K562 (cell line): Measurements from ENCODE around the gene CLEC2L. TPM values are rescaled to one million over a fixed set of nuclear protein-coding genes. Genes with fewer than 3 reads are reported as not detected.
A peak's percentile ranks its signal among the peaks of the same experiment; 100 is the strongest.

Experiments used
- ATAC-seq: fragments of 200-7000 bp; cut with Tn5 transposase; 3 replicates; pipeline ENCODE4 v1.9.1; 2020; ENCODE audit warnings: moderate library complexity
- BruUV-seq: library from RNA; stranded (reverse); fragments of 400-500 nt; replicated peaks from 2 replicates; lab custom pipeline; 2021; lab: Mats Ljungman, UMichigan
- CTCF ChIA-PET: fragments of 300-600 bp; formaldehyde crosslinking; extraction: SDS; loops from one replicate; lab custom pipeline; 2021; ENCODE audit warnings: low intra/inter-chr PET ratio; lab: Yijun Ruan, JAX
- POLR2A ChIA-PET: fragments of 300-600, 350-650 bp; sonication (Branson Sonifier 250); formaldehyde crosslinking; extraction: SDS; loops from one replicate; lab custom pipeline; 2021; ENCODE audit warnings: antibody characterized with exemption, inconsistent platforms; lab: Yijun Ruan, JAX
- DNase-seq, 4 experiments: peaks; one replicate each; pipeline versions ENCODE4 v3.0.0 to v3.0.0-alpha.2; 2011 to 2018; ENCODE audit warnings: low spot score in 3 of 4, mixed read lengths in 3 of 4; ENCODE audit errors: extremely low read depth in 1 of 4
- FAIRE-seq: peaks from 2 replicates; lab custom pipeline; 2011; peaks lifted over from hg19 to GRCh38; lab: Jason Lieb, UNC
- H2AFZ ChIP-seq: 2 replicates; pipeline ENCODE4 v1.6.0; 2011; ENCODE audit warnings: low read depth, low read length, control low read depth, inconsistent platforms
- H3K27ac ChIP-seq: fragments of 200-600 bp; 3 replicates; pipeline ENCODE4 v1.8.0; 2011; ENCODE audit warnings: low read depth, mild to moderate bottlenecking, control low read depth, inconsistent platforms, low read length, moderate library complexity, mixed read lengths; ENCODE audit errors: extremely low read depth
- H3K27me3 ChIP-seq, 2 experiments: fragments of 300-600 bp in 1 of 2; 2 replicates in 1 of 2; 3 replicates in 1 of 2; pipeline versions ENCODE4 v1.6.0 to v1.8.0; 2011; ENCODE audit warnings: inconsistent platforms in 2 of 2, low read length in 2 of 2, mild to moderate bottlenecking in 1 of 2, mixed read lengths in 1 of 2, moderate library complexity in 1 of 2; ENCODE audit not compliant: control insufficient read depth in 2 of 2, insufficient read depth in 2 of 2
- H3K36me3 ChIP-seq: fragments of 300-600 bp; 3 replicates; pipeline ENCODE4 v1.8.0; 2011; ENCODE audit warnings: mild to moderate bottlenecking, low read length, inconsistent platforms; ENCODE audit not compliant: control insufficient read depth, insufficient read depth
- H3K4me1 ChIP-seq, 2 experiments: fragments of 200-600 bp in 1 of 2; replicated peaks in 1 of 2; 2 replicates in 1 of 2; 3 replicates in 1 of 2; pipeline versions ENCODE4 v1.5.1 to v1.8.0; 2011; ENCODE audit warnings: inconsistent platforms in 2 of 2, low read length in 2 of 2, mild to moderate bottlenecking in 1 of 2, mixed read lengths in 1 of 2, moderate library complexity in 1 of 2; ENCODE audit not compliant: control insufficient read depth in 2 of 2, insufficient read depth in 2 of 2
- H3K4me2 ChIP-seq: 2 replicates; pipeline ENCODE4 v1.6.1; 2011; ENCODE audit warnings: low read length, control low read depth, inconsistent platforms, mixed read lengths; ENCODE audit not compliant: insufficient read depth
- H3K4me3 ChIP-seq: fragments of 200-600 bp; sonication (generic), shearing (Covaris generic); 2 replicates; pipeline ENCODE4 v1.5.1; 2016; ENCODE audit warnings: control low read depth, inconsistent platforms
- H3K79me2 ChIP-seq: fragments of 200-600 bp; 3 replicates; pipeline ENCODE4 v1.8.0; 2011; ENCODE audit warnings: low read length, inconsistent platforms; ENCODE audit not compliant: control insufficient read depth, insufficient read depth
- H3K9ac ChIP-seq, 2 experiments: 2 replicates each; pipeline versions ENCODE4 v1.6.0 to v1.6.1; 2011; ENCODE audit warnings: low read depth in 2 of 2, low read length in 2 of 2, control low read depth in 1 of 2, inconsistent platforms in 1 of 2, mild to moderate bottlenecking in 1 of 2, mixed read lengths in 1 of 2; ENCODE audit not compliant: insufficient read depth in 1 of 2
- H3K9me1 ChIP-seq: one replicate; pipeline ENCODE4 v1.6.0; 2011; ENCODE audit warnings: inconsistent platforms, mild to moderate bottlenecking, low read length, moderate library complexity; ENCODE audit not compliant: control insufficient read depth, insufficient read depth
- H3K9me3 ChIP-seq: replicated peaks from 2 replicates; pipeline ENCODE4 v1.5.1; 2011; ENCODE audit warnings: low read depth, low read length, inconsistent platforms; ENCODE audit not compliant: control insufficient read depth, insufficient read depth
- H4K20me1 ChIP-seq: replicated peaks from 2 replicates; pipeline ENCODE4 v1.6.1; 2011; ENCODE audit warnings: low read length, inconsistent platforms, mixed read lengths; ENCODE audit not compliant: control insufficient read depth, insufficient read depth
- BCOR ChIP-seq: fragments of 450-650 bp; IDR thresholded peaks from 2 replicates; pipeline ENCODE4 v1.6.1; 2016
- KDM4B ChIP-seq, 2 experiments: fragments of 450-650 bp in 1 of 2; sonication (generic) in 1 of 2; IDR thresholded peaks; 2 replicates each; pipeline ENCODE4 v1.6.1; 2016 to 2017; ENCODE audit warnings: borderline replicate concordance in 2 of 2, antibody characterized with exemption in 1 of 2, low read depth in 1 of 2, mild to moderate bottlenecking in 1 of 2
- MIER1 ChIP-seq: fragments of 450-650 bp; IDR thresholded peaks from 2 replicates; pipeline ENCODE4 v1.6.1; 2016; ENCODE audit warnings: antibody characterized with exemption, mild to moderate bottlenecking, low read depth
- PTBP1 ChIP-seq: fragments of 200-400 bp; formaldehyde crosslinking; IDR thresholded peaks from 2 replicates; pipeline ENCODE4 v1.6.1; 2017; ENCODE audit warnings: low read depth, low read length
- PYGO2 ChIP-seq: fragments of 450-650 bp; IDR thresholded peaks from 2 replicates; pipeline ENCODE4 v1.6.1; 2016; ENCODE audit warnings: mild to moderate bottlenecking, missing genetic modification characterization, moderate library complexity, missing compliant biosample characterization
- RBM25 ChIP-seq: fragments of 200-400 bp; formaldehyde crosslinking; IDR thresholded peaks from 2 replicates; pipeline ENCODE4 v1.6.1; 2018; ENCODE audit warnings: low read length, low read depth, moderate library complexity; ENCODE audit not compliant: severe bottlenecking
- RCOR1 ChIP-seq, 2 experiments: IDR thresholded peaks; 2 replicates each; pipeline ENCODE4 v1.6.1; 2012; ENCODE audit warnings: low read depth in 2 of 2, low read length in 2 of 2, borderline replicate concordance in 1 of 2, improper control_type of control experiment in 1 of 2
- SMARCA5 ChIP-seq: fragments of 450-650 bp; IDR thresholded peaks from 2 replicates; pipeline ENCODE4 v1.6.1; 2016
- TFAM ChIP-seq: fragments of 250-450 bp; sonication (Bioruptor Pico); conservative IDR thresholded peaks from 2 replicates; pipeline ENCODE4 v1.5.0; 2021; ENCODE audit warnings: mild to moderate bottlenecking, moderate library complexity
- ZNF57 ChIP-seq: fragments of 450-650 bp; formaldehyde crosslinking; IDR thresholded peaks from 2 replicates; pipeline ENCODE4 v1.4.0; 2020; ENCODE audit warnings: mild to moderate bottlenecking, moderate library complexity
- ZNF584 ChIP-seq: fragments of 200-800 bp; sonication (Bioruptor generic); IDR thresholded peaks from 2 replicates; pipeline ENCODE4 v1.6.1; 2016; ENCODE audit warnings: low read depth, mild to moderate bottlenecking, missing genetic modification characterization, missing compliant biosample characterization
- WGBS: fragments of 100-300 bp; shearing (Covaris generic); methylation state at CpG from one replicate; pipeline ENCODE4 v1.1.6; 2016; ENCODE audit warnings: low coverage, mixed read lengths; ENCODE audit not compliant: insufficient coverage; ENCODE audit errors: missing lambda C conversion rate; 5-methylcytosine and 5-hydroxymethylcytosine counted together
- in situ Hi-C: fragments of 300-500 bp; cut with MboI; formaldehyde crosslinking; loops from 4 replicates; pipeline ENCODE4 v1.15.0; 2018; ENCODE audit warnings: inconsistent platforms, mixed read lengths
- intact Hi-C: fragments of 100-400 bp; cut with micrococcal nuclease; formaldehyde crosslinking; loops from 2 replicates; pipeline ENCODE4 v1.14.2; 2022
- polyA plus RNA-seq, 8 experiments: library from polyadenylated mRNA; depleted of rRNA in 4 of 8; stranded (reverse) in 5 of 8; unstranded in 3 of 8; fragments of >200 nt; fragmentation: Nextera tagmentation in 2 of 8; fragmentation: Illumina TruSeq in 1 of 8; extraction: Ambion mirVana in 2 of 8; extraction: Trizol in 1 of 8; gene quantifications; 2 replicates each; pipeline versions ENCODE4 v1.2.1 to v1.2.3, GENCODE V29; 2011 to 2014; ENCODE audit warnings: inconsistent platforms in 1 of 8, missing spikeins in 1 of 8
- total RNA-seq, 7 experiments: library from RNA; depleted of rRNA in 6 of 7; stranded (reverse); fragments of >200 nt in 6 of 7; fragmentation: Illumina TruSeq in 2 of 7; extraction: Trizol in 2 of 7; gene quantifications; 2 replicates each; pipeline versions ENCODE4 v1.2.1 to v1.2.3, GENCODE V29; 2011 to 2021; ENCODE audit warnings: low replicate concordance in 1 of 7
- TF ChIP-seq, protein P1 (sequence below): fragments of 450-650 bp; IDR thresholded peaks from 2 replicates; pipeline ENCODE4 v1.6.1; 2017; ENCODE audit warnings: mild to moderate bottlenecking, moderate library complexity
- TF ChIP-seq, protein P2 (sequence below): fragments of 450-650 bp; formaldehyde crosslinking; IDR thresholded peaks from 2 replicates; pipeline ENCODE4 v1.4.0; 2022; ENCODE audit warnings: missing genetic modification characterization

CLEC2L gene
- total and polyA plus RNA-seq, 9 of the 15 experiments (the other 6 are each of a cell fraction or from before 2014, with no cell fraction given) = 0.84 to 5.5 (median 1.8) TPM

DNA sequence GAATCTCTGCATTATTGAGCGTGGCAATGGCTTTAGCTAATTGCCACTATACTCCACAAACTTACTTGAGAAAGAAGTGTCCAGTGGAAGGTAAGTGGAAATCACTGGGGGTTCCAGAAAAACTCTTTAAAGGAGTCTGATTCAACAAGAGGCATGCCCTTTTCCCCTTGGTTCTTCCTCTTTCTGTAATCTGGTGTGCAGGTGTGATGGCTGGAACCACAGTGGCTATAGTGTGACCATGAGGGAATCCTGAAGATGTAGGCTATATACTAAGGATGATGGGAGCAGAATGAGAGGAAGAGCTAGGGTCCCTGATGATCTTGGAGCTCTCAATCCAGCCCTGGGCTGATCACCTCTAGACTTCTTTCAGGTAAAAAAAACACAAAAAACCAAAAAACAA lies 2.0 kb upstream of the CLEC2L start:
- TF ChIP-seq PYGO2 (tag) = no peak
- TF ChIP-seq PTBP1 = no peak
- TF ChIP-seq, protein P1, sequence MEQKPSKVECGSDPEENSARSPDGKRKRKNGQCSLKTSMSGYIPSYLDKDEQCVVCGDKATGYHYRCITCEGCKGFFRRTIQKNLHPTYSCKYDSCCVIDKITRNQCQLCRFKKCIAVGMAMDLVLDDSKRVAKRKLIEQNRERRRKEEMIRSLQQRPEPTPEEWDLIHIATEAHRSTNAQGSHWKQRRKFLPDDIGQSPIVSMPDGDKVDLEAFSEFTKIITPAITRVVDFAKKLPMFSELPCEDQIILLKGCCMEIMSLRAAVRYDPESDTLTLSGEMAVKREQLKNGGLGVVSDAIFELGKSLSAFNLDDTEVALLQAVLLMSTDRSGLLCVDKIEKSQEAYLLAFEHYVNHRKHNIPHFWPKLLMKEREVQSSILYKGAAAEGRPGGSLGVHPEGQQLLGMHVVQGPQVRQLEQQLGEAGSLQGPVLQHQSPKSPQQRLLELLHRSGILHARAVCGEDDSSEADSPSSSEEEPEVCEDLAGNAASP = no peak
- TF ChIP-seq ZNF584 (CRISPR knock-in tag) = no peak
- TF ChIP-seq KDM4B (IDR thresholded peaks at IDR 0.05; ENCODE audit: borderline replicate concordance in 2 of 2, low read depth in 1 of 2) = no peak
- 0 out of 4 replicates have a peak, but pooled peaks of 1 of the 2 experiments have one; percentile 31 for TF ChIP-seq RCOR1 (IDR thresholded peaks at IDR 0.05; ENCODE audit: borderline replicate concordance in 1 of 2, low read depth in 2 of 2, low read length in 2 of 2)
- peak; percentile 94 for TF ChIP-seq RBM25
- TF ChIP-seq MIER1 = no peak
- TF ChIP-seq SMARCA5 = peak; percentile 51; the same call in 1 of the 2 replicates
- TF ChIP-seq BCOR = 0 out of 2 replicates have a peak, but pooled peaks have one; percentile 34
- no peak for TF ChIP-seq TFAM (CRISPR knock-in tag)
- TF ChIP-seq, protein P2, sequence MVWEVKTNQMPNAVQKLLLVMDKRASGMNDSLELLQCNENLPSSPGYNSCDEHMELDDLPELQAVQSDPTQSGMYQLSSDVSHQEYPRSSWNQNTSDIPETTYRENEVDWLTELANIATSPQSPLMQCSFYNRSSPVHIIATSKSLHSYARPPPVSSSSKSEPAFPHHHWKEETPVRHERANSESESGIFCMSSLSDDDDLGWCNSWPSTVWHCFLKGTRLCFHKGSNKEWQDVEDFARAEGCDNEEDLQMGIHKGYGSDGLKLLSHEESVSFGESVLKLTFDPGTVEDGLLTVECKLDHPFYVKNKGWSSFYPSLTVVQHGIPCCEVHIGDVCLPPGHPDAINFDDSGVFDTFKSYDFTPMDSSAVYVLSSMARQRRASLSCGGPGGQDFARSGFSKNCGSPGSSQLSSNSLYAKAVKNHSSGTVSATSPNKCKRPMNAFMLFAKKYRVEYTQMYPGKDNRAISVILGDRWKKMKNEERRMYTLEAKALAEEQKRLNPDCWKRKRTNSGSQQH (CRISPR knock-in tag) = no peak
- no peak for TF ChIP-seq ZNF57 (CRISPR knock-in tag)
- TF ChIP-seq, all 486 proteins: peak for 4
- FAIRE-seq (no peak), ATAC-seq (no peak), DNase-seq (no peak)
- H3K9me1 ChIP-seq = no peaks in the 10 kb centered on the region
- H3K27me3 ChIP-seq = peaks cover 56 to 74% of the 10 kb centered on the region in 2 experiments
- POLR2A ChIA-PET = no interaction called here
- no TSS peak for BruUV-seq
- H3K27ac ChIP-seq = no peak overlapping the region
- CTCF ChIA-PET = interaction anchor here (0.7 kb wide), 1 partner anchor 48 kb away, joined by 3 read pairs; no protein-coding TSS in a partner anchor
- H3K4me2 ChIP-seq = no peak overlapping the region
- H3K9me3 ChIP-seq = no peaks in the 10 kb centered on the region
- peaks cover 5% of the 10 kb centered on the region; the same call in 1 of the 2 replicates for H4K20me1 ChIP-seq
- H2AFZ ChIP-seq = no peak overlapping the region
- 0% methylated on average over 1 of the region's 1 CpG for WGBS
- in situ Hi-C loops = no loop called here
- intact Hi-C loops = no loop called here
- peaks cover 0 to 15% of the 10 kb centered on the region in 2 experiments; a peak in 2 of 5 replicates for H3K4me1 ChIP-seq
- H3K79me2 ChIP-seq = no peaks in the 10 kb centered on the region
- no peaks in the 10 kb centered on the region for H3K36me3 ChIP-seq
- no peak overlapping the region for H3K4me3 ChIP-seq
- no peak overlapping the region for H3K9ac ChIP-seq
